NCI-H2227 (cell line): ENCODE results near the gene EFNA2.
"Not testable (repeated sequence)": the region's sequence is repeated elsewhere in the genome, so short reads cannot be mapped to it uniquely, and the experiment has no call there.

Experiments
- DNase-seq: peaks from one replicate; lab custom pipeline; 2025; ENCODE audit not compliant: unreplicated experiment; lab: John Stamatoyannopoulos, UW

The EFNA2 gene

GRCh38 chr19:1295169-1296012 lies 9.7 kb downstream of the EFNA2 start:
- no peak for DNase-seq

DNA sequence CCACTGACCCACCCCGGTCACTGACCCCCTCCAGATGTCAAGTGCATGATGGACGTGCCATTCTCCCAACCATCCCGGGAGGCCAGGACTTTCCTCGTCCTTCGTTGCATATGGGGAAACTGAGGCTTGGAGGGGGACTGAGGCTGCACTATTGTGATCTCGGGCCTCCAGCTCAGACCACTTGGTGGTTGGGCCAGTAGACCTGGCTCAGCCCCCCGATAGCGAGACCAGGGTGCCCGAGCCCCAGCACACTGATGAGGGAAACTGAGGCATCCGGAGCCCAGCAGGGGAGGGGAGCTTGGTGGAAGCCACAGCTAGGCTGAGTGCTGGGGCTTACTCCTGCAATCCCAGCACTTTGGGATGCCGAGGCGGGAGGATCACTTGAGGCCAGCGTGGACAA lies 10.4 kb downstream of the EFNA2 start:
- DNase-seq, result no peak

DNA sequence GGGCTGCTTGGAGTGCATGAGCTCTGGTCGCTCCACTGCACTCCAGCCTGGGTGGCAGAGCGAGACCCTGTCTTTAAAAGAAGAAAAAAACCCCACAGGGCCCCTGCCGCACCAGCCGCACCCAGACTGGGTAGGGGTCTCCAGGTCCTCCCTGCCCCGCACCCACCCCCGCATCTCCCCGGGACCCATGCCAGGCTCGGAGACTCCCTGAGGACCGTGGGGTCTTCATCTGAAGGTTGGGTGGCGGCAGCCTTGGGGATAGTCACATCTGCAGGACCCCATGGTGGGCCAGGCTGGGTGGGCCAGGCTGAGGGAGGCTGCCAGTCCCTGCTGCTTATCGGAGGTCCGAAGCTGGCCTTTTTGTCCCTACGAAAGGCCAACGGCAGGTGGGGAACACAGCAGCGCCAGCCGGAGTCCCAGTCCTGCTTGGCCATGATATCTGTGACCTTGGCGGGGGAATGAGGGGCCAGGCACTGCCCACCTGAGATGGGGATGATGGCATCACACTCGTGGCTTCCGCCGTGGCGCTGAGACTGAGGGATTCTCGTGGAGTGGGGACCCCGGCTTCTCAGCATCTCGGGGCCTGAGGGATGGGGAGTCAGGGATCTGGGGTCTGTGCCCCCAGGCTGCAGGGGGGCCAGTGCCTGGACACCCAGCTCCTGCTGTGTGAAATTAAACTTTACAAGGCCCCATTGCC lies 11.1 kb downstream of the EFNA2 start:
- DNase-seq, result no peak

DNA sequence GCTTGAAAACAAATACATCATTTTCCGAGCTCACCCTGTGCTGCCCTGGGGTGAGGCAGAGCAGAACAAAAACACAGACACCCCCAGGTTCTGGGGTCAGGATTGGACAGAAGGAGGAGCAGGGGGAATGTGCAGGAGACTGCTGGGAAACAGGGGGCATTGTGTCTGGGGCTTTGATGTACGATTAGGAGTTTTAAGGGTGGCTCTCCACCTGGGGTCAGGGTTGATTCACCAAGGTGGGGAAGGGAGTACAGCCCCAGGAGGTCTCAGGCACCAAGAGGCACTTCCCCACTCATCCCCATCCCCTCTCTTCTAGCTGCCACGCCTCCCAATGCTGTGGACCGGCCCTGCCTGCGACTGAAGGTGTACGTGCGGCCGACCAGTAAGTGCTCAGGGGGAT lies 12.6 kb downstream of the EFNA2 start:
- no peak for DNase-seq

GRCh38 chr19:1299801-1300200 lies 14.1 kb downstream of the EFNA2 start:
- DNase-seq, result no peak

GRCh38 chr19:1300744-1301490 lies 15.2 kb downstream of the EFNA2 start:
- DNase-seq, result no peak

DNA sequence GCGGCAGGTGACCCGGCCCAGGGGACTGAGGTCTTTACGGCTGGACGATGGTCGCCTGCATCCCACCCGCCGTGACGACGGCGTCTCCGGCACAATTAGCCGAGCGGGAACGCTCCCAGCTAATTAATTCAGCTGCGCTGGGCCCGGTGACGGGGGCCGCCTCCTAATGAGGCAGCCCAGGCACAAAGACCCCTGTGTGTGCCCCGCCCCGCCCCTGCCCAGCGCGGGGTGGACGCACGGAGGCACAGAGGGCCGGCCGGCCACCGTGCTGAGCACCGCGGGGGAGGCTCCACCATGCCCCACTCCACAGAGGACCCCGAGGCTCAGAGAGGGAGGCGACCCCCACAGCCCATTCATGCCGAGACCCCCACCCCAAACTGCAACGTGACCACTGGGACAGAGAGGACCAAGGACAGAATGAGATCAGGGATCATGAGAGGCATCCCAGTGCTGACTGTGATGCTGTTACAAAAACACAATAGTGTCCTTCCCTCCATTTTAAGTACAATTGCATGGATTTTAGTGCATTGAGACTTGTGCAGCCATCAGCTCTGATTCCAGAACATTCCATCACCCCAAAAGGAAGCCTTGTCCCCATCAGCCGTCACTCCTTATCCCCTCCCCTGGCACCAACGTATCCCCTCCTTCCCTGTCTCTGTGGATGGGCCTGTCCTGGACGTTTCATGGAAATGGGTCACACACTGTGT lies 17.0 kb downstream of the EFNA2 start:
- DNase-seq, result no peak

- DNase-seq, result no peak
These were observed 18.7 kb downstream of the EFNA2 start for GRCh38 chr19:1304197-1304924.

DNA sequence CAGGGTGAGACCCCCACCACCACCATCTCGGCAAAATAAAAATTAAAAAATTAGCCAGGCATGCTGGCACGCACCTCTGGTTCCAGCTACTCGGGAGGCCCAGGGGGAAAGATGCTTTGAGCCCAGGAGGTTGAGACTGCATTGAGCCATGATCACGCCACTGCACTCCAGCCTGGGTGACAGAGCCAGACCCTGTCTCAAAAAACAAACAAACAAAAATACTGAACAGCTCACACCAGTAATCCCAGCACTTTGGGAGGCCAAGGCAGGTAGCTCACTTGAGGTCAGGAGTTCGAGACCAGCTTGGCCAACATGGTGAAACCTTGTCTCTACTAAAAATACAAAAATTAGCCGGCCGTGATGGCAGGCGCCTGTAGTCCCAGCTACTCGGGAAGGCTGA lies 19.7 kb downstream of the EFNA2 start:
- DNase-seq, result not testable (repeated sequence)

DNA sequence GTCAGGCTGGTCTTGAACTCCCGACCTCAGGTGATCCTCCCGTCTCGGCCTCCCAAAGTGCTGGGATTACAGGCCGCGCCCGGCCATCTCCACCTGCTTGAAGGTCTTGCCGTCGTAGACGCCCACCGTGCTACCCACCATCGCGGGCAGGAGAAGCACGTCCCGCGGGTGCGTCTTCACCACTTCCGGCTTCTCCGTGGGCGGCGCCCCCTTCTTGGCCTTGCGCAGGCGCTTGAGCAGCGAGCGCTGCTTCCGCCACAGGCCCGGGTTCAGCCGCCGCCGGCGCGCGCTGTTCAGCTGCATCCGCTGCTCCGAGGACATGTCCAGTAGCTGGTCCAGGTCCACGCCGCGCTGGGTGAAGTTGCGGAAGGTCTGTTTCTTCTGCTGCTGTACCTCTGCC lies 21.6 kb downstream of the EFNA2 start:
- DNase-seq, result no peak

DNA sequence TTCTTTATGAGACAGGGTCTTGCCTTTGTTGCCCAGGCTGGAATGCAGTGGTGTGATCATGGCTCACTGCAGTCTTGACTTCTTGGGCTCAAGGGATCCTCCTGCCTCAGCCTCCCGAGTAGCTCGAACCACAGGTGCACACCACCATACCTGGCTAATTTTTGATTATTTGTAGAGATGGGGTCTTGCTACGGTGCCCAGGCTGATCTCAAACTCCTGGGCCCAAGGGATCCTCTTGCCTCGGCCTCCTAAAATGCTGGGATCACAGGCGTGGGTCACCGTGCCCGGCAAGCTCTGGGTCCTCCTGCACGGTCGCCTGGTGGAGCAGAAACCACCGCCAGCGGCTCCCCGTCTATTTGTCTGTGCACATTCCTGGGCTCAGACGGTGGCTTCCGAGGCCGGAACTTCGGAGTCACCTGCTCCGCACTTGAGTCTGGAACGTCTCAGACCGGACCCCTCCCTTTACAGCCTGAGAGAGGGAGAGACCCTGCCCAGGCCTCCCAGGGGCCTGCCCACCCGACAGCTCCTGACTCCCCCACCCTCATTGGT lies 22.2 kb downstream of the EFNA2 start:
- no peak for DNase-seq

DNA sequence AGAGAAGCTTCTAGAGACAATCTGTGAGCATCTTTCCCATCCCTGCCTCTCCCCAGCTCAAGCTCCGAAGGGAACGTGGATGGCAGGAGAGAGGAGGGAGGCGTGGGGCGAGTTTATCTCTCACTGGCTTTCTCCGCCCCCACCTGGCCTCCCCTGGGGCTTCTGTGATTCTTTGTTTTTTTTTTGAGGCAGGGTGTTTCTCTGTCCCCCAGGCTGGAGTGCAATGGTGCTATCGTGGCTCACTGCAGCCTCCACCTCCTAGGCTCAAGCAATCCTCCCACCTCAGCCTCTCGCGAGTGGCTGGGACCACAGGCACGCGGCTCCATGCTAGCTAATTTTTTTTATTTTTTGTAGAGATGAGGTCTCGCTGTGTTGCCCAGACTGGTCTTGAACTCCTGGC lies 23.0 kb downstream of the EFNA2 start:
- no peak for DNase-seq

- no peak for DNase-seq
These were observed 24.5 kb downstream of the EFNA2 start for GRCh38 chr19:1309977-1310852.

- DNase-seq, result no peak
These were observed 25.1 kb downstream of the EFNA2 start for GRCh38 chr19:1310853-1311180.

DNA sequence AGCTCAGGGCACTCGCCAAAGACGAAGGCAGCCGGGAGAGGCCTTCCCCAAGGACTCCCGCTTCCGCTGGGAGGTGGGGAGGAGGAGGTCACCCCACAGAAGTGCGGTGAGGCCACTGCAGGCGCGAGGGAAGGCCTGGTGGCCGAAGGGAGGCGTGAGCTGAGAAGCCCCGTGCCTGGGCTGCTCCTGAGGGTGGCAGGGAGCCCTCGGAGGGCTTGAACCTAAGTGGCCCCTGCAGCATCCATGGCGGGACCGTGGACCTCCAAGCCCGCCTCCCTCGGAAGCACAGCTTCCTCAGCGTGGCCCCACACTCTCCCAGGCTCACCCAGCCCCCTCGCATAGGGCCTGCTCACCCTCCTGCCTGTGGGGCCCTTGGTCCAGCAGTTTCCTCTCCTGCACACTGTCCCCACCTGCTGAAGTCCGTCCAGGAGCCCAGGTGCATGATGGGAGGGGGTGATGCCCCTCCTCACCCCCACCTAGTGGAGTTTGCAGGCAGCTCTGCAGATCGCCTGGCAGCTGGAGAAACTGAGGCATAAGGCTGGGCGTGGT lies 25.9 kb downstream of the EFNA2 start:
- no peak for DNase-seq

GRCh38 chr19:1312767-1313694 lies 27.4 kb downstream of the EFNA2 start:
- DNase-seq, result no peak

DNA sequence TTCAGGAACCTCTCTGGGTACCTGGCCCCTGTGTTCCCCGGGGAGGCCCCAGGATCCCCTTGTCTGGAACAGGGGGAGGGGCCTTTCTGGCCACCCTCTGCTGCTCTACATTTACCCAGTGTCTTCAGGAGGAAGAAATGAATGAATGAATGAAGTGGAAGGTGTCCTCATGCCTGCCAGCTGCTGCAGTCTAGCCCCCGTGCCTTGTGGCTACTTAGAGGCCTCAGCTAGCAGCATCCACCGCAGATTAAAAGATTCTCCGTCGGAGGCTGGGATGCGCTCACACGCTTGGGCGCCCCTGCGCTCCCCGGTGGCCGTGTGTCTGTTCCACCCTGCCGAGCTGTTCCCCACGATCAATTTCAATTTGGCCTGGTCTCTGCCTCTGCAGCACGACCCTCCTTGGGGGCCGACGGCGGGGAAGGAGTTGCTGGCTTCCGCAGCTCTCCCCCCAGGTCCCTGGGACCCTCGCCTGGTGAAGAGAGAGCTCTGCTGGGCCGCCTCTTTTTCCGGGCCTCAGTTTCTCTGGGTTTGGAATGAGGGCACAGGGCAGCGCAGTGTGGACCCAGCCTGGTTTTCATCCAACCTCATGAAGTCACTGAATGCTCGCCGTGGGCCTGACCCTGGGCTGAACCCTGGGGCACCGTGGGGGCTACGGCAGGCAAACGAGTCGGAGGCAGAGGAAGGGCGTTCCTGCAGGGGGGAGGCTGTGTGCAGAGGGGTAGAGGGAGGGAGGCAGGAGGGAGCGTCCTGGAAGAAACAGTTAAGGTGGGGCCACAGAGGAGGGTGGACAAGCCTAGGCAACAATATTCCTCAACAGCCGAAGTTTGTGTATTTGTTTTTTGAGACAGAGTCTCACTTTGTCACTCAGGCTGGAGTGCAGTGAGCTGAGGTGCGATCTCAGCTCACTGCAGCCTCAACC lies 28.3 kb downstream of the EFNA2 start:
- DNase-seq, result no peak
